ENCODE measurements around the gene AUTS2.

The AUTS2 gene

DNA sequence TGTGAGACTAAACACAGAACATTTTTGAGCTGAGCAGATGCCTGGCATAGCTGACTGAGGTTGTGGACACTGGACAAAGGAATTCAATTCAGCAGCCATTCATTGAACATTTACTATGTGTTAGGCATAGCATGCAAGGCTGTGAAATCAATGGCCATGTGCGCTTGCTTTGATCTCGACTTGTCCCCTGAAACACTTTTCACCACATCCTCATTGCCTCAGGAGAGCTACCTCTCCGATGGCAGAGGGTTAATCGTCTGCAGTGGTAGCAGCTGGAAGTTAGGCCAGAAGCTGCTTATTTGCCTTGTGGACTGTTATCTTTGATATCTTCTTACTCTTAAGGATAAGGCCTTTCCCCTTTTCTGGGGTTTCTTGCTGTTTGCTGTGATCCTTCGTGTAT lies 297.8 kb downstream of the AUTS2 start:
- DNase-seq (ENCODE audit: insufficient read length): no peak
- TF ChIP-seq POLR2AphosphoS5 (IDR thresholded peaks at IDR 0.05; ENCODE audit: low read depth, low read length) (no peak), TAF1 (IDR thresholded peaks at IDR 0.05; ENCODE audit: borderline replicate concordance, low read depth, low read length) (no peak), POLR2A (IDR thresholded peaks at IDR 0.05; ENCODE audit: low read depth, low read length) (no peak)
- no peak for FAIRE-seq

DNA sequence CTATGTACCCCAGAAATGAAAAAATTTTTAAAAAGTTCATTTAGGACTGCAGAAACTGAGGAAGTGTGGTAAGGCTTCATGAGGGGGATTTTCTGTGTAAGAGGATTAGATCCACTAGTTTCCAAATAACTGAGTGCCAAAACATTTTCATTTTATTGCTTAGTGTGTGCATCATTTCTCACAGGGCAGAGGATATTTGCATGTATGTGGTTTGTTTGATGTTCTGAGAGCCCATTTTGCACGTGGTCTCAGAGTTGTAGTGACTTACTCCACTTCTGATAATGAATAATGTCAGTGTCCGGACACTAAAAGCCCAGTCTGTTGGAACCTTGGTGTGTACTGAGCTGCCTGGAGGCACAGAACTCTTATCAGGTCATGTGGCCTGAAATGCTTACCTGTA lies 299.9 kb downstream of the AUTS2 start:
- TF ChIP-seq POLR2AphosphoS5 (IDR thresholded peaks at IDR 0.05; ENCODE audit: low read depth, low read length) (no peak), POLR2A (IDR thresholded peaks at IDR 0.05; ENCODE audit: low read depth, low read length) (no peak), TAF1 (IDR thresholded peaks at IDR 0.05; ENCODE audit: borderline replicate concordance, low read depth, low read length) (no peak)
- FAIRE-seq (peak; percentile 87), DNase-seq (ENCODE audit: insufficient read length) (no peak)

DNA sequence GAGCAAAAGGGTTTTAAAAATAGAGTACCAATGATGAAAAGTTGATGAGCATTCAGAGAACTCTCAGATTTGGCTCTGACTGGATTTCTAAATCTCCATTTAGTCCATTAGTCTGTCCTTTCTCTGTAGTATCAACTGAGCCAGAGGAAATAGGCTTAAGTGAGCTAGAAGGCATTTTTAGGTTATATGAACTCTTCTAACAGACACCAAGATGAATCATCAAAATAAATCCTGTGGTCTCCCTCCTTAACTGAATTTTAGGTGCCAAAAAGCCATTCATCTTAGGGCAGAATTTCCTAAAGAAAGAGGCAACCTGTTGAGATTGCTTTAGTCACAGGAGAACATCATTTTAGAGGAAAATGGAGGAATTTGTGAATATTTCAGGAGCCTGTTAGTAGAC lies 305.1 kb downstream of the AUTS2 start:
- no peak for FAIRE-seq
- TF ChIP-seq POLR2A (IDR thresholded peaks at IDR 0.05; ENCODE audit: low read depth, low read length): no peak
- TF ChIP-seq TAF1 (IDR thresholded peaks at IDR 0.05; ENCODE audit: borderline replicate concordance, low read depth, low read length): no peak
- TF ChIP-seq POLR2AphosphoS5 (IDR thresholded peaks at IDR 0.05; ENCODE audit: low read depth, low read length): no peak
- DNase-seq (ENCODE audit: insufficient read length): no peak

DNA sequence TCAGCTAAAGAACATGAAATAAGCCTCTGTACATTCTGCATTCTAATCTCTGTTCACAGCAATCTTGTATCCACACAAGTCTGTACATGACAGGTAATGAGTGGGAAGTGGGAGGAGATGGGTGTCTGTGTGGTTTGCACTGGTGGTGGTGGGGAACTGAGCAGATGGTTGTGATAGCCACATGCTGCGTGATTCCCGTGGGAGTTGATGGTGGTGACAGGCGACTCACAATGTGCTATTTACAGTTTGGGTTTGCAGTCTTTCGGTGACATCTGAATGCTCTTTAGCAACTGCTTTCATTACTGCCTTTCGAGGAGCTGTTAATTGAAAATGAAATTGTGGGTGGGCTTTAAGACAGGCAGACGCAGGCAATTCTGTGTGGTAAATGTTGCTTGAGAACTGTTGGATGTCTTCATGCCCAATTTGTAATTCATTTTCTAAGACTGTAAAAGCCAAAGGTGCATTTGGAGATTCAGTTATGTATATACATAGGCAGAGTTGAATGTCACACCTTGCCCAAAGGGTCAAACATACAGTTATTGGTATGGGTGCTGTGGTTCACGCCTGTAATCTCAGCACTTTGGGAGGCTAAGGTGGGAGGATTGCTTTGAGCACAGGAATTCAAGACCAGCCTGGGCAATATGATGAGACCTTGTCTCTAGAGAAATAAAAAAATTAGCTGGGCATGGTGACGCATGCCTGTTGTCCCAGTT lies 308.2 kb downstream of the AUTS2 start:
- DNase-seq (ENCODE audit: insufficient read length) (no peak), FAIRE-seq (peak; percentile 88)

DNA sequence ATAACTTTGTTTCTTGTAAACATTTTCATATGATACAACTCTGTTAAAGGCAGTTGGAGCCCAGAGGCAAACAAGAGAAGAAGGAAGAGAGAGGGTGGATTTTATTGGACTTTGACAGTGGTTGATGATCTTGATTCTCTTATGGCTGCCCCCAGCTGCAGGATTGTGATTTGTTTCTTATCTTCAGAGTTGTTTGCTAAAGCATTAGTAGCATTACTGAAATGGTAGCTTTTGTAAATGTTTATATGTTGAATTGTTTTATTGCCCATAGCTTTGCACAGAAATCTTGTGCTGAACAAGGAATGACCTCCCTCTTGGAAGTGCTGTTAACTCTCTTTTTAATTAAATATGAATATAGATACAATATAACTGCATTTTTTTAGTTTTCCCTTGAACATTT lies 309.4 kb downstream of the AUTS2 start:
- DNase-seq (ENCODE audit: insufficient read length) (no peak), FAIRE-seq (no peak)
- no peak for TF ChIP-seq POLR2A (IDR thresholded peaks at IDR 0.05; ENCODE audit: low read depth, low read length)
- TF ChIP-seq POLR2AphosphoS5 (IDR thresholded peaks at IDR 0.05; ENCODE audit: low read depth, low read length): no peak
- TF ChIP-seq TAF1 (IDR thresholded peaks at IDR 0.05; ENCODE audit: borderline replicate concordance, low read depth, low read length): no peak

More for the DNA sequence above, 308.2 kb downstream of the AUTS2 start:
- TF ChIP-seq POLR2A (IDR thresholded peaks at IDR 0.05; ENCODE audit: low read depth, low read length) (no peak), POLR2AphosphoS5 (IDR thresholded peaks at IDR 0.05; ENCODE audit: low read depth, low read length) (no peak), TAF1 (IDR thresholded peaks at IDR 0.05; ENCODE audit: borderline replicate concordance, low read depth, low read length) (no peak)

DNA sequence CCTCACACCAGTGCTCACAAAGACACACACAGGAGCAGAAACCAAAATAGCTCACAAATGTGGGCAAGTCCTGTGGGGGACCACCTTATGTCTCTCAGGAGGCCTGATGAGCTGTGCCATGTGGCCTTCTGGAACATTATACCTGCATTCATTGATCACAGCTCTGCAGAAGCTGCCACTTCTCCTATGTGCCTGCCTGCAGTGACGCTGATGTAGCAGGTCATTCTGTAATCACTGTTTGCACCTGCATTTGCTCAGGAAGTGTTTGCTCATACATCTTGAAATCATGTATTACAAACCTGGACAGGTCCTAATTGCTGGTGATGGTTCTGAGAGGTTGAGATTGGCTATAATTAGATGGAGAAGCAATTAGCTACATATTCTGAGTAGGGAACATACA lies 310.2 kb downstream of the AUTS2 start:
- DNase-seq (ENCODE audit: insufficient read length): no peak
- no peak for TF ChIP-seq POLR2A (IDR thresholded peaks at IDR 0.05; ENCODE audit: low read depth, low read length)
- no peak for TF ChIP-seq POLR2AphosphoS5 (IDR thresholded peaks at IDR 0.05; ENCODE audit: low read depth, low read length)
- TF ChIP-seq TAF1 (IDR thresholded peaks at IDR 0.05; ENCODE audit: borderline replicate concordance, low read depth, low read length): no peak
- FAIRE-seq: peak; percentile 27

DNA sequence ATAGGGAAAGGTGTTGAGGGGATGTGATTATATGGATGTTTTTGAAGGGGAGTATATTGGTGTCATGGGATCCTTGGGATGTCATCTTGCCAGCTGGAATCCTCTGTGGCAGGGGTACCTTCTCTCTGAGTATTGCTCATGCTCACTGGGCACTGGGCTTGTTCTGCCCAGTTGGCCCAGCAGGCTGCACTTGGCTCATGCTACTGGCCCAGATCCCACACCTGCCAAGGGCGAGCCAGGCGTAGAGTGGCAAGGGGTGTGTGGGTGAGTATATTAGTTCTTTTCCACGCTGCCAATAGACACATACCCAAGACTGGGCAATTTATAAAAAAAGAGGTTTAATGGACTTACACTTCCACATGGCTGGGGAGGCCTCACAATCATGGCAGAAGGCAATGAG lies 311.9 kb downstream of the AUTS2 start:
- FAIRE-seq (no peak), DNase-seq (ENCODE audit: insufficient read length) (no peak)
- TF ChIP-seq POLR2AphosphoS5 (IDR thresholded peaks at IDR 0.05; ENCODE audit: low read depth, low read length) (no peak), TAF1 (IDR thresholded peaks at IDR 0.05; ENCODE audit: borderline replicate concordance, low read depth, low read length) (no peak), POLR2A (IDR thresholded peaks at IDR 0.05; ENCODE audit: low read depth, low read length) (no peak)

DNA sequence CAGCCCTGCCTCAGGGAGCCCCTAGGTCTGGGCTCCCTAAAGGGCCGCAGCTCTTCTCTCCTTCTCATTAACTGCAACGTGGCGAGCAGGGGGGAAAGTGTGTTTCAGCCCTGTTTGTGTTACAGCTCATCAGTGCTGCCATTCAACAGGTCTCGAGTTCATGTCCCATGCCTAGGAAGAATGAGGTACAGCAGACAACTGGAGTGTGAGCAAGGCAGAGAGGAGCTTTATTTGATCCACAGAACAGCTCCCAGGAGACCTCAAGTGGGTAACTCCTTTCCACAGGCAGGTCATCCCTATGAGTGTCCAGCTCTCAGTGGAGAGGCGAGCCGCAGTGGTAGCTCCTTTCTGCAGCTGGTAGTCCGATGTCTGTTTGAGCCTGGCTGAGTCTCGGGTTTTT lies 313.1 kb downstream of the AUTS2 start:
- DNase-seq (ENCODE audit: insufficient read length): no peak
- FAIRE-seq: no peak
- TF ChIP-seq POLR2A (IDR thresholded peaks at IDR 0.05; ENCODE audit: low read depth, low read length) (no peak), POLR2AphosphoS5 (IDR thresholded peaks at IDR 0.05; ENCODE audit: low read depth, low read length) (no peak), TAF1 (IDR thresholded peaks at IDR 0.05; ENCODE audit: borderline replicate concordance, low read depth, low read length) (no peak)

DNA sequence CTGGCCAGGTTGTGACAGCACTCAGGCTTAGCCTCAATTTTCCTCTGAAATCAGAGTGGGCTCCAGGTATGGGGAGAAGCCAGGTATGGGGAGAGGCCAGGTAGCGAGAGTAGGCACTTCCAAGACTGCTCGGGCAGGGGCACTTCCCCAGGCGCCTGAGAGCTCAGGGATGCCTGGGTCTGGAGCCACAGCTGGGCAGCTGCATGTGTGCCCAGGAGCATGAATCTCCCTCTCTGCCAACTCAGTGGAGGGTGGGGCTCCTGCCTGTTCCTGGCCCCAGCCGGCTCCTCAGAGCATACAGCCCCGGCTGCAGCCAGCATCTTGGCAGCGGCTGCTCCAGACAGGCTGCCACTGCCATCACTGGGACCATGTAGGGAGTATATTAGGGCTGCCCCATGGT lies 313.9 kb downstream of the AUTS2 start:
- no peak for DNase-seq (ENCODE audit: insufficient read length)
- FAIRE-seq: no peak
- TF ChIP-seq POLR2A (IDR thresholded peaks at IDR 0.05; ENCODE audit: low read depth, low read length) (no peak), TAF1 (IDR thresholded peaks at IDR 0.05; ENCODE audit: borderline replicate concordance, low read depth, low read length) (no peak), POLR2AphosphoS5 (IDR thresholded peaks at IDR 0.05; ENCODE audit: low read depth, low read length) (no peak)

DNA sequence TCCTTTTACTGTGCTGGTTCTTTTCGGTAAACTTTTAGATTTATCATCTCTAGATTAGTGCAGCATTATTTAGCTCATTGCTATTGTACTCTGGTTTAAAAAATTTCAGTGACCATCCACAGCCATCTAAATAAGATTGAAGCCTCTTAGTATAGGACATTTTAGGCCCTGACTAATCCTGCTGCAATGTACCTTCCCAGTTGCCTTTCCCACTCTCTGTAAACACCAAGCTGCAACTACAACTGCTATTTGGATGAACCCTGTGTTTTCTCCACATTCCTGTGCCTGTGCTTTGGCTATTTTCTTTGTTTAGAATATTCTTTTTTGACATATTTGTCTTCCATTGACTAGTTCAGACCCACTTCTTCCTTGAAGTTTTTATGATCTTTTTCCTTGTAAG lies 314.6 kb downstream of the AUTS2 start:
- no peak for DNase-seq (ENCODE audit: insufficient read length)
- FAIRE-seq: no peak
- TF ChIP-seq TAF1 (IDR thresholded peaks at IDR 0.05; ENCODE audit: borderline replicate concordance, low read depth, low read length): no peak
- no peak for TF ChIP-seq POLR2A (IDR thresholded peaks at IDR 0.05; ENCODE audit: low read depth, low read length)
- TF ChIP-seq POLR2AphosphoS5 (IDR thresholded peaks at IDR 0.05; ENCODE audit: low read depth, low read length): no peak

DNA sequence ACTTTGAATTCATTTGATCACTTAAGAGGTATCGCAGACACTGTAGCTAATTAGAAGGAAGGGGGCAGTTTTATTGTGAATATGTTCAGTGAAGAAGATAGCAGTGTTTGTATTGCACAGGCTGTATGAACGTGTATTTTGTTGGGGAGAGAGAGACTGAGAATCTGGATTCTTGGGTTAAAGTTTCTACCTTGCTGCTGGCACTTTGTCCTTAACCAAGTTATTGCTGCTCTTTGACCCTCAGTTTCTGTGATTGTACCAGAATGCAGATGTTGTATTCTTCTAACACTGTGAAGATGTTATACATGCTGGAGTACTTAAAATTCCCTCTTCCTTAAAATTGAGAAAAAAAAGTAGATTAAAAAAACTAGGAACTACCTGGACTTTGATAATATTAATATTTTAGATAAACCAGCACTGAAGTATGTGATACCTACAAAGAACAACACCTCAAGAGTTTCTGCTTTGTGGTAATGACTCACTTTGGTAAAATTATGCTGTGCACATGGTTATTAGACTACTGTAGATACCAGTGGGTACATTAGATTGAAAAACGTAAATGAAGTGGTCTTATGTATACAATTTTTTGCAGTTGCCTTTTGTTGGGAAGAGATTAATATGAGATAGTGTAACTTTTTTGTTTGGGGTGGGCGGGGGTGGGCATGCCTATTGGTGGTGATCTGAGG lies 321.3 kb downstream of the AUTS2 start:
- no peak for FAIRE-seq
- no peak for TF ChIP-seq POLR2AphosphoS5 (IDR thresholded peaks at IDR 0.05; ENCODE audit: low read depth, low read length)
- no peak for TF ChIP-seq TAF1 (IDR thresholded peaks at IDR 0.05; ENCODE audit: borderline replicate concordance, low read depth, low read length)
- no peak for TF ChIP-seq POLR2A (IDR thresholded peaks at IDR 0.05; ENCODE audit: low read depth, low read length)

DNA sequence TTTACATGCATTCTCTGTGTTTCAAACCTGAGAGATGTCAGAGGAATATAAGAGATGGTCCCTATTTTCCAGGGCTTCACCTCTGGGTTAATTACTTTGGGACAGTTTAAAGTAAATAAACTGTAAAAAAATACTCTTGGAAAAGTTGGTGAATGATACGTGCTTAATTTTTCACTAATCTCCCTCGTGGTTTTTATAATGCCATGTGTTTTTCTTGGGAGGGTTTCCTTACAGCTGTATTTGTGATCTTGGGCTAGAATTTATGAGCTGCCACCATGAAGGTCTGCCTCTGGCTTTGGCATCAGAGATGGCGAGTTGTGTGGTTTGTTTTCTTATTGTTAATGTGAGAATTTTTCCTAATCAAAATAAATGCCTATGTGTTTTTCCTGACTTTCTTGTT lies 322.5 kb downstream of the AUTS2 start:
- FAIRE-seq (no peak), DNase-seq (ENCODE audit: insufficient read length) (no peak)
- TF ChIP-seq POLR2A (IDR thresholded peaks at IDR 0.05; ENCODE audit: low read depth, low read length): no peak
- TF ChIP-seq POLR2AphosphoS5 (IDR thresholded peaks at IDR 0.05; ENCODE audit: low read depth, low read length): no peak
- TF ChIP-seq TAF1 (IDR thresholded peaks at IDR 0.05; ENCODE audit: borderline replicate concordance, low read depth, low read length): no peak

More for the DNA sequence above, 321.3 kb downstream of the AUTS2 start:
- no peak for DNase-seq (ENCODE audit: insufficient read length)
